NCI-H2196 treated with DMSO at 0.1 percent for 48 hours (cell line): ENCODE results near the gene SNX25.
"Not testable (repeated sequence)": the region's sequence is repeated elsewhere in the genome, so short reads cannot be mapped to it uniquely, and the experiment has no call there.

ENCODE experiments used
- DNase-seq: peaks from one replicate; lab custom pipeline; 2025; ENCODE audit not compliant: unreplicated experiment; lab: John Stamatoyannopoulos, UW

Gene SNX25

DNA sequence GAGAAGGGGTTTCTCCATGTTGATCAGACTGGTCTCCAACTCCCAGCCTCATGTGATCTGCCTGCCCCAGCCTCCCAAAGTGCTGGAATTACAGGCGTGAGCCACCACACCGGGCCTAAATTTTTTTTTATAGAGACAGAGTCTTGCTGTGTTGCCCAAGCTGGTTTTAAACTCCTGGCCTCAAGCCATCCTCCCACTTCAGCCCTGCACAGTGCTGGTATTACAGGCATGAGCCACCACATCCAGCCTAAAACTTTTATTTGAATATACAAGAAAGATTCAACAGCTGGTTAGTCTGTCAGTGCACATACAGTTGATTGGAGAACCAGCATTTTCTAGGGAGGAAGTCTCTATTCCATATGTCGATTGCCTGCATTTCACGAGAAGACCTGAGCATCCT is 95.1 kb downstream of the SNX25 start:
- no peak for DNase-seq

DNA sequence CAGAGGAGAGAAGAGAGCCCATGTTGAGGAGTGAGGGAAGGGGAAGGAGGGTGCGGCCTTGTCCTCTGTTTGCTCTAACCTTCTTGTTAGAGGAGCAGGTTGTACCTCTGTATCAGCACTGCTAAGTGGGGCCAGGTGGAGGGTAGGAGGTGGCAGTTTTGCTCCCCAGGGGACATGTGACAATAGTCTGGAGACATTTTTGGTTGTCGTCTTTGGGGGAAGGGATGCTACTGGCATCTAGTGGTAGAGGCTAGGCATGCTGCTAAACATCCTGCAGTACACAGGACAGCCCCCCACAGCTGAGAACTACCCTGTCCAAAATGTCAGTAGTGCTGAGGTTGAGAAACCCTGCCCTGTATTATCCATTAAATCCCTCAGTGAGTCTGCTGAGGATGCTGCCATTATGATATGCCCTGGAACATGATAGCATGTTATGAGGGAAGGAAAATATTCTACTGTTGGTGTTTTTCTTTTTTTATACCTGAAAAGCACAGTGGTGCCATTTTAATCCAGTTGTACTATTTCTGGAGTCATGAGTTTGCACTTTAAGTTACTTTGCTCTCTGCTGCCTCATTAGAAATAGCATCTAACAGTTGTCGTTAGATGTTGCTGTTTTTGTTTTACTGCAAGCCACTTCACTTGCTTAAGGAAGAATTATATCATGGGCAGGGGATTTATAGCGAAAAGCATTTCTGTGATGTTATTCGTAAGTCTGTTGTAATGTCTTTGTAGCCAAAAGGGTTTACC is 95.7 kb downstream of the SNX25 start:
- DNase-seq = no peak

DNA sequence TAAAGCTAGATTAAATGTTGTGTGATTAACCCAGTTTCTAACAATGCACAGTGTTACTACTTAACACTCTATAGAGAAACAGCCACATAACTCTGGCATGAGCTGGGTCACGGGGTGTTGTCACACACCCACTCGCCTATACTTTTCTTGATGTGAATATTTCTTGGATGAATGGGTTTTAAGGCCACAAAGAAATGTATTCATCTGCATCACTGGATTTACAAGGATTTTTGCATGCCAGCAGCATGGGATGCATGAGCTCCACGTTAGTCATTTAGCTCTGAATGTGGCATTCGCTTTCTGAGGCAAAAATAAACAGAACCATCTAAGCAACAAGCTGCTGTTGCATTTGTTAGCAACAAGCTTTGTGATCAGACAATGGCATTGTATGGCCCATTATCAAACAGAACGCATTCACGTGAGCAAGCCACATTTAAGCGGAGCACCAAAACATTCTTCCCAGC is 96.6 kb downstream of the SNX25 start:
- no peak for DNase-seq

DNA sequence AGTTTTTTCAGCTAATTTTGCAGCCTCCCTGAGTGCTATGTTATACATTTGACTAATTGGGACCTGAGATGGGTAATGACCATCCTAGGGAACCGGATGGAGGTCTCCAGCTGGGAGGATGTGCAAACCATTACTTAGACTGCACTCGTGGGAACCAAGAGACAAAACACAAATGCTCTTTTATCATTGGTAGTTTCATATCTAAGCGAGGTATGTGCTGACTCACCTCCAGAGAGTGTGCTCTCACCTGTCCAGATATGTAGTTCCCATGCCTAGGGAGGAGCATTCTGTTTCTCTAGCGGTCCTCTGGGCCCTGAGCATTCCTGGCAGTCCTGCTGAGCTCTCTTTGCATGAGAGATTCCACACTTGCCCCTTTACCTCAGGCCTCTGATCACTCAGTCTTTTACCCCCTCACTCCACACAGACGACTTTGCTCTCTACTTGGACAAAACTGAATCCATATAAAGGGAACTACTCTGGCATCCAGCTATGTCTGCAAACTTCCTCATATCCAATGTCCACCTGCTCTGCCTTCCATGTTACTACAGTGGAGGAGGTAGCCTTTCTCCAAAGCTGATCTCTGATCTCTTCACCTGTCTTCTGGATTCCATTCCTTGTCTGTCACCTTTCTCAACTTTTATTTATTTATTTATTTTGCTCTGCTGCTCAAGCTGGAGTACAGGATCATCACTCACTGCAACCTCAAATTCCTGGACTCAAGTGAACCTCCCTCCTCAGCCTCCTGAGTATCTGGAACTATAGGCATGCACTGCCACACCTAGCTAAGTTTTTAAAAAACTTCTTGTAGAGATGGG is 97.9 kb downstream of the SNX25 start:
- DNase-seq = no peak

DNA sequence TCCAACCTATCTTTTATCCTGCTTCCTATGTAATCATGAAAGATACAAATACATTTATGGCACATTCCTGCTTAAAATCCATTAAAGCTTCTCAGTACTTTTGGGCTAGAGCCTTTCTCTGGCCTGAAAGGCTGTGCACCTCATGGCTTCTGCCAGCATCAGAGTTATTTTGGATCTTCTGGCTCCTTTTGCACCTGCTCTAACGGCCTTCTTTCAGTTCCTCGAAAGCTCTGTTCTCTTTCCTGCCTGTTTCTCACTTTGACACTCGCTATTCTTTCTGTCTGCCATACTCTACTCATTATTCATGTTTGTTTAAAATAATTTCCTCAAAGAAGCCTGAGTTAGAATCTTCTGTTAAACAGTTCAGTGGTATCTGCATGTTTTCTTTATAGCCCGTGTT is 100.4 kb downstream of the SNX25 start:
- DNase-seq = no peak

DNA sequence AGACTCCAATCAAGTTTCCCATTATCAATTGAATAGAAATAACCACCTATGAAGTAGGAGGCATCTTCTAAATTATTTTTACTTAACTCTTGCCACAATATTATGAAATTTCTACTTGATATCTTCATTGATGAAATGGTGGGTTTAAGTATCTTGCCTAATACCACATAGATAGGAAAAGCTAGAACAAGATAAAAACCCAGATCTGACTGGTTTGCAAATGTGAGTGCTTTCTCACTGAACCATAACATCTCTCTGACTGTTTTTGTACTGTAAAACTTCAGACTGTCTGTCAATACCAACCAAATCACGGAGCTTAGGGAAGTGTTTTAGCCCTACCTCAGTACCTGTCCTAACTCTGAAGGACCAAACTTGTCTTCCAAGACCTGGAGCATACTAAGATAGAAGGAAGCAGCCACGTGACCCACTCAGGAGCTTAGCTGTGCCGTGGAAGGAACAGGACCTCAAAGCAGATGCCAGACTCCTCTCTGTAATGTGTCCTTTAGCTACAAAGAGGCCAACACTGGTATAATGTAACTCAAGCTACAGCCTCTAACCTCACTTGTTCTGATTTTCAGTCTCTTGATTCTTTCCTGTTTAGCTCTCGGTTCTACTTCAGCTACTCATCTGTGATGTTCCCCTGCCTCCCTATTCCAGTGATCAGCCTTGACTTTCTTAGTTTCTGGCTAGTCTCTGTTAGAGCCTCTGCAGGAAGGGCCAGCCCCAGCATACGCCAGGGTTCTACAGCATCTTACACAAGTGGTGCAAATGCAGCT is 101.9 kb downstream of the SNX25 start:
- no peak for DNase-seq

DNA sequence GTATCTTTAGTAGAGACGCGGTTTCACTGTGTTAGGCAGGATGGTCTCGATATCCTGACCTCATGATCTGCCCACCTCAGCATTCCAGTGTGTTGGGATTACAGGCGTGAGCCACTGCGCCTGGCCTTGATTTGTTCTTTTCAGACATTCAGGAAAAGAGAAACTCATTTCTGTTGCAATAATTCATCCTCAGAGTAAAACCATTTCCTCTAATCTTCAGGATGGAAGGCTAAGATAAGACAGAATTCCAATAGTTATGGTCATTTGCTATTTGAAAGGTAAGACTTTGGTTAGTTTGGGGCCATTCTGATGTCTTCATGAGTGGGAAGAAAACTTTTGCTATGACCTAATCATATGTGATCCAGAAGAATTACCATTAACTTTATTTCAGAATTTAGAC is 103.3 kb downstream of the SNX25 start:
- DNase-seq = no peak

DNA sequence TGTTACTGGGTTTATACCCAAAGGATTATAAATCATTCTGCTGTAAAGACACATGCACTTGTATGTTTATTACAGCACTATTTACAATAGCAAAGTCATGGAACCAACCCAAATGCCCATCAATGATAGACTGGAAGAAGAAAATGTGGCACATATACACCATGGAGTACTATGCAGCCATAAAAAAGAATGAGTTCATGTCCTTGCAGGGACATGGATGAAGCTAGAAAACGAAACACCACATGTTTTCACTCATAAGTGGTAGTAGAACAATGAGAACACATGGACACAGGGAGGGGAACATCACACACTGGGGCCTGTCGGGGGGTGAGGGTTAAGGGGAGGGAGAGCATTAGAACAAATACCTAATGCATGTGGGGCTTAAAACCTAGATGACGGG is 108.1 kb downstream of the SNX25 start:
- DNase-seq = not testable (repeated sequence)

DNA sequence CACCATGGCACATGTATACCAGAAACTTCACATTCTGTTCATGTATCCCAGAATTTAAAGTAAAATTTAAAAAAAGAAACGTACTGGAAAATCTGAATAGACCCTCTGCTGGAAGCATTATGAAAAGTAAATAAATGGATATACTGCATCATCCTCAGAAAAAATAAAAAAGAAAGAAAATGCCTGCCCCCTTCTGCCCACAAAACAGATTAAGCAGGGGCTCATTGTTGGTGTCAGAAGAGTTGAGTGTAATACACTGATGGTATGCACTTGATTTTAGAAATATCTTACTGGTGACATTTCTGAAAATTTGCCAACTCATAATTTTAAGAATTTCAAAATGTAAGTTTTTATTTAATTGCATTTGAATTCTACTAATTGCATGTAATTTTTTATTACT is 108.5 kb downstream of the SNX25 start:
- no peak for DNase-seq

DNA sequence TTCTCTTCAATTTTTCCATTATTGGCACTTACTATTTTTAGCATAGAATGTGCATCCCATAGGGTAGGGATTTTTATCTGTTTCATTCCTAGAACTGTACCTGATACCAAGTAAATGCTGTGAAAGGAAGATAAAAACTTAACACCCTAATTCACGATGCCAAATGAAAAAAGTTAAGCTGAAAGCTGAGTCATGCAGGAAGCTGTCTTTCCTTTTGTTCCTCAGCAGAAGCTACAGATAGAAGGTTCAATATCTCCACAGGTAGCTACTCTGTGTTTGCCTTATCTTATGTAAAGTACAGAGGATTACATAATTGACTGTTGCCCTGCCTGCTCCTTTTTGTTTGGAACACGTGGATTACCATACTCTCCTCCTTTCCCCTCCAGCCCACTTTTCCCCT is 109.3 kb downstream of the SNX25 start:
- DNase-seq = no peak

DNA sequence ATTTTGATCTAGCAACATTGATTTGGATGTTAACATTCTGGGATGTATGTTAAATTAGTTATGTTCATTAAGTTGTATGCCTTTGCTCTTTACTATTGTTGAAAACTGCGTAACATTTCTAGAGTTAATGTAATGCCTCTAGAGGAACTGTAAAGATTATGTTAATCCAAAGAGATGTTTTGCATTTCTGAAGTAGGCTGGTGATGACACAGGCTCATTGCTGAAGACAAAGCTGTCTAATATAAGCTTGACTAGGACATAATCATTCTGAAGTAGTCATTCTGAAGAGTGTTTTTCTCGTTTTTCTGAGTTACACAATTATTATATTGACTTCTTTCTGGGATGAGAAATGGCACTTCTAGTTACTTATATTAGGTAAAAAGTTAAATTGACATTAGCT is 113.4 kb downstream of the SNX25 start:
- DNase-seq = no peak

DNA sequence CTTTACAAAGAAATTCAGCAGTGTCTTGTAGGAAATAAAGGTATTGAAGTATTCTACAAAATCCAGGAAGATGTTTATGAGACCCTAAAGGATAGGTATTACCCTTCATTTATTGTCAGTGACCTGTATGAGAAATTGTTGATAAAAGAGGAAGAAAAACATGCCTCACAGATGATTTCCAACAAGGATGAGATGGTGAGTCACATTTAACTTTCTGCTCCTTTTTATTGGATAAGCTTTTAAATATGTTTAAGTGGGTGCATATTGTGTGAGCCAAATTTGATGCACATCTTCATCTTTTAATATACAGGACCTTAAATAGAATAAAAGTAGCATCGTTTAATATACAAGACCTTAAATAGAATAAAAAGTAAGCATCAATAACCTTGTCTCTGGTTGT is 114.2 kb downstream of the SNX25 start:
- no peak for DNase-seq

DNA sequence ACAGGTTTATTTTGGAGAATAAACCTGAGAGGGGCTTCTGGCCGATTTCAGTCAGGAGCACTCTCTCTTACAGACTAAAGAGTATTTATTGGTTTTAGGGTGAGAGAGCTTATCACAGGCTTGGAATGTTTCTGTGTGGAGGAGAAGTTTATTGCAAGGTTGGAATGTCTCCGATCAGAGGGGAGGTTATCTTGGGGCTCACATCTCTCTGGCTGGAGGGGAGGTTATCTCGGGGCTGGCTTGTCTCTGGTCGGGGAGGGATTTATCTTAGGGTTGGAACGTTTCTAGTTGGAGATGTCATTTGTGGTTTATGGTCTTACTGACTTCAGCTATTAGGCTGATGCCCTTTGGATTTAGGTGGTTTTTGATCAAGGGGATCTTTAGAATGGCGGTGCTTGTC is 115.0 kb downstream of the SNX25 start:
- DNase-seq = not testable (repeated sequence)

DNA sequence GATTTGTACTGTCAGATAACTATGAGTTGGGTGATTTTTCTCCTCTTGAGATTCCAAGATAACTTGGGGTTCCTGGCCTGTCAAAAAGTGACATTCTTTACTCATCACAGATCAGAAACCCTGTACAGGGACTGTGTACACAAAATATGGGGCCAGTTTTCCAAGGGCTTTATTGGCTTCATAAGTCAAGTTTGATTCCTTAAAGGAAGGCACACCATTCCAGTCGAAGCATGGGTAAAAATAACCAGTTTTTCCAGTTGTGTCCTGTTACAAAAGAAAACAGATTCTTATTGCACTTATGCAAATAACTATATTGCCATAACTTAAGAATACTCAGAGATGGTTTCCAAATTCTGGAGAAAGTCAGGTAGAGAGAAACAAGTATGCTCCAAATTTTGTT is 116.3 kb downstream of the SNX25 start:
- DNase-seq = not testable (repeated sequence)

DNA sequence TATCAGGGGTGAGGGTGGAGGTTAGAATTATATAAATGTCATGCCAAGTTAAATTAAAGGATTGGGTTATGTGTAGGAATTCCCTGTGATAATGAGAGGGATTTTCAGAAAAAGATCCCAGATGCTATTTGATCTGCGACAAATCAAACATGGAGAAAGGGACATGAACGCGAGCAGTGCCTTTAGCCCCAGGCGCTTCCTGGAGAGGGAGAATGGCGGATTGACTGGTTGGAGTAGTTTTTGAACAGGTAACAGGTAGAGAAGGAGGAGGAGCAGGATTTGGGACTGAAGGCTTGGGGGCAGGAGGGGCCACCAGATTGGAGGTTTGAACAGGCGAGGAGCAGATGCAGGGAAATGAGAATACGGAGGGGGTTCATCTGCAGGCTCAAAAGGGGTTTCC is 119.2 kb downstream of the SNX25 start:
- DNase-seq = no peak

DNA sequence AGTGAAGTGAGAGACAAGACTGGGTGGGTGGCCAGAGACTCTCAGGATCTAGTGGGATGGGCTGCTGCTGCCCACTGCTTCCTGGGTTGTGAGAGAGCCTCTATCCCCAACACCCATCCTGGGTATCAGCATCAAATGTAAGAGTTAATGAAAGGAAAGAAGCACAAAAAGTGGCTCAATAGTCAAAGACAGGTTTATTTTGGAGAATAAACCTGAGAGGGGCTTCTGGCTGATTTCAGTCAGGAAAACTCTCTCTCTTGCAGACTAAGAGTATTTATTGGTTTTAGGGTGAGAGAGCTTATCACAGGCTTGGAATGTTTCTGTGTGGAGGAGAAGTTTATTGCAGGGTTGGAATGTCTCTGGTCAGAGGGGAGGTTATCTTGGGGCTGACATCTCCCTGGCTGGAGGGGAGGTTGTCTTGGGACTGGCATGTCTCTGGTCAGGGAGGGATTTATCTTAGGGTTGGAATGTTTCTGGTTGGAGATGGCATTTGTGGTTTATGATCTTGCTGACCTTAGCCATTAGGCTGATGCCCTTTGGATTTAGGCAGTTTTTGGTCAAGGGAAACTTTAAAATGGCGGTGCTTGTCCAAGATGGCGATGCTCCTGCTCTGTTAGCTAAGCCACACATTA is 120.6 kb downstream of the SNX25 start:
- not testable (repeated sequence) for DNase-seq

DNA sequence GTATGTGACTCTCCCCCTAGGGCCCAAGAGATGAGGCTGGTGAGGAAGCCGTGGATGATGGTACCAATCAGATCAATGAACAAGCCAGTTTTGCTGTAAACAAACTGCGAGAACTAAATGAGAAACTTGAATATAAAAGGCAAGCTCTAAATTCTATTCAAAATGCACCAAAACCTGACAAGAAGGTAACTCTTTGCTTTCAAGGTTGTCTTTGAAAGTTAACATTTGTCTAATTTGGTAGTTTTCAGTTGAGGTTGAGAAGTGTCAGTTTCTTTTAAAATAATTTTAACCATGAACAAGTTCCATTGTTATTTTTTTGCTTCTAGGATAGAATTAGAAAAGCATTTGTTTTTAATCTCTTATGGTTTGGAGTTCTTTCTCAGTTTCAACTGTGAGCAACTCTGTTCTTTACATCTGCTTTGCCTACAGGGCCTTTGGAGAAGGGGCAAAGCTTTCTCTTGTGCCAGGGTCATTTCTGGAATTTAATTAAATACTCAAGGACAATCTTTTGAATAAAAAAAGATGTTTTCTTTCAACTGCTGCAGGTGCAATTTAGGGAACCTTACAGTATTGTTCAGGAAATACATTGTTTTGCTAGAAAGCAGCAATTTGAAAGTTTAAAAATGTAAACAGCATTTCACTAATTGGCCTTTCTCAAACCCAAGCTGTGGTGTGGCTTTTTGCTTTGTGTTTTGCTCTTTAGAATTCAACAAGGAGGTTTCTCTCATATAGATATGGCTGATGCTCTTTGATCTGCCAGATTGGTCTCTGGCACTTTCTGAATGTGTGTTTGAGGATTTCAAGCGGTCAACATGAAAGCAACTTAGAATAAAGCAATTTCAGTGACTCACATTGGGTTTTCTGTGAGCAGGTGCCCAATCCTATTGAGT is 123.4 kb downstream of the SNX25 start:
- no peak for DNase-seq

DNA sequence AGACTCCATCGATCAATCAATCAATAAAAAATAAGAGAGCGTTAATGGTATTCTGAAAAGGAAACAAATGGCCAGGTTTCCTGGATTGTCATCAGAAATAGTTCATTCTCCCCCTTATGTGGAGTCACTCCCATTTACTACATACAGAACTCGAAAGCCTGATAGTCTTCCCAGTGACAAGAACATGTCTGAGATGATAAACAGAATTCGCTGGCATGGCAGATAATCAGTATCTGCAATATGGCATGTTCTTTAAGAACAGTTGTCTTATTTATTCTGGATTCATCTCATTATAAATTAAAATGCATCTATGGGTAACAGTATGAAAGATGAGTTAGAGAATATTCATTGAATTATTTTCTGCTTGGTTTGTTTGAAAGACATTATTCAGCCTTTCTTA is 124.9 kb downstream of the SNX25 start:
- no peak for DNase-seq

DNA sequence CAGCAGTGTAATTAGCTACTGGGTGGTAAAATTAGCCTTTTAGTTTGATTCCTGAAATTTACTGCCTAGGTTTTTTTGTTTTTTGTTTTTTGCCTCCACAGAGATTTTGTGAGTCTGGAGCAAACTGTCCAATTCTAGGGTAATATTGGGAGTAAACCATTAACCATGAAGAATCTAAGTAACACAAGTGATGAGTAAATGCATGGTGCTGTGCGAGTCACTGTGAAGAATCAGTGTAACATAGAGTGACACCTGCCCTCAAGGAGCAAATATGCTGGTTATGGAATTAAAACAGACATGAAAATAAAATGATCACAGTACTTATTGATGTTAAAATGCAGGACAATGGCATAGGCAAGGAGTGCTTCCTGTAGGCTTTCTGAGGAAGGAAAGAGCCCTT is 126.2 kb downstream of the SNX25 start:
- no peak for DNase-seq

DNA sequence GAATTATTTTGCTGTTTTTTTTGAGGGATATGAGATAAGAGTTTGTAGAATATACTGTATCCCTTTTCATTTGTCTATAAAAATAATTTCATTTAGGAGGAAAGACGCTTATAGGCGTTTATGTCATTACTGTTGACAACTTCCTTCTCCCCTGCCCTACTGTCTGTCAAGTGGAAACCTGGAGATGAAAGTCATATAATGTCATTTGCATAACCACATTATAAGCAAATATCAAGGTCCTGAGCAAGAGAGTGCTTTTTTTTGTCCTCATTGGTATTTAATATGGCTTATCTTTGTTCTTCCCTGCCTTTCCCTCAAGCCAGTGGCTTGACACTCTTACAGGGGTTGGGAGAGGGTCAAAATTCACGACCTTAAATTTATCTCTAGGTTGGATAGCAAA is 130.5 kb downstream of the SNX25 start:
- DNase-seq = no peak
